T-helper 17 cell (primary cell): ENCODE results near the gene TMEM266. TPM values are rescaled to one million over a fixed set of nuclear protein-coding genes. Genes with fewer than 3 reads are reported as not detected.

Experiments
- ATAC-seq: fragments of 150-1000 bp; cut with Tn5 transposase; 2 replicates; pipeline ENCODE4 v1.10.0; 2021; ENCODE audit warnings: mild to moderate bottlenecking, moderate library complexity
- DNase-seq, 3 donors: peaks; one replicate each; pipeline versions ENCODE4 v3.0.0 to v3.0.0-alpha.2; 2020 to 2021
- H3K9me3 ChIP-seq: one replicate; pipeline ENCODE4 v1.7.0; 2013; ENCODE audit warnings: low read length, mild to moderate bottlenecking; ENCODE audit not compliant: control insufficient read depth, poor library complexity, severe bottlenecking
- H3K27ac Mint-ChIP-seq: one replicate; pipeline ENCODE4 v1.8.0; 2022; ENCODE audit warnings: mild to moderate bottlenecking, moderate library complexity, mixed read lengths
- H3K27me3 Mint-ChIP-seq: one replicate; pipeline ENCODE4 v1.8.0; 2022; ENCODE audit warnings: mixed read lengths
- H3K36me3 Mint-ChIP-seq: one replicate; pipeline ENCODE4 v1.8.0; 2022; ENCODE audit warnings: low read depth, mixed read lengths
- H3K4me1 Mint-ChIP-seq: one replicate; pipeline ENCODE4 v1.8.0; 2022; ENCODE audit warnings: mild to moderate bottlenecking, mixed read lengths
- H3K4me3 Mint-ChIP-seq: one replicate; pipeline ENCODE4 v1.8.0; 2022; ENCODE audit warnings: mild to moderate bottlenecking, moderate library complexity, mixed read lengths
- total RNA-seq, 4 donors: library from RNA in 2 of 4; stranded (reverse) in 2 of 4; gene quantifications; one replicate each; pipeline ENCODE4 v1.2.3 and lab custom pipeline; 2022 to 2026

Gene TMEM266
- total RNA-seq, 2 donors from 2014 or later, result not detected

DNA sequence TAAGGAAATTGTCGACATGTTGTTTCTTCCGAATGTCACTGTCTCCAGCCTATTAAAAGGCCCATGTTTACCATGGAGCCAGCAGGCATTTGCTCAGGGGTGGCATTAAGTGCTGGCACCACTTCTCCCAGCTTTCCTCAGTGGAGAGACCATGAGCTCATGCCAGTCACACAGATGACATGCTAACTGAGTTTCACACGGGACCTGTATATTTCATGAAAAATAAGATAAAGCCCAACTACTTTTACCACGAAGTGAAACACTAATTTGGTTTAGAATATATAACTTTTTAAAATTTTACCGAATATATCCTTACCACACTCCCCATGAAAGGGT, 158.1 kb downstream of the TMEM266 start:
- Mint-ChIP-seq H3K4me1 (peaks cover 17% of the 10 kb centered on the region), H3K27me3 (no peaks in the 10 kb centered on the region), H3K36me3 (peaks cover 15% of the 10 kb centered on the region), H3K27ac (no peak overlapping the region), H3K4me3 (no peak overlapping the region)
- DNase-seq, result no peak
- ATAC-seq, result no peak
- H3K9me3 ChIP-seq, result no peaks in the 10 kb centered on the region

- Mint-ChIP-seq H3K27me3 (no peaks in the 10 kb centered on the region), H3K4me1 (peaks cover 12% of the 10 kb centered on the region), H3K36me3 (peaks cover 5% of the 10 kb centered on the region), H3K27ac (no peak overlapping the region), H3K4me3 (no peak overlapping the region)
- no peaks in the 10 kb centered on the region for H3K9me3 ChIP-seq
- ATAC-seq (no peak), DNase-seq (no peak)
These were observed 161.4 kb downstream of the TMEM266 start for GRCh38 chr15:76221085-76221767.

DNA sequence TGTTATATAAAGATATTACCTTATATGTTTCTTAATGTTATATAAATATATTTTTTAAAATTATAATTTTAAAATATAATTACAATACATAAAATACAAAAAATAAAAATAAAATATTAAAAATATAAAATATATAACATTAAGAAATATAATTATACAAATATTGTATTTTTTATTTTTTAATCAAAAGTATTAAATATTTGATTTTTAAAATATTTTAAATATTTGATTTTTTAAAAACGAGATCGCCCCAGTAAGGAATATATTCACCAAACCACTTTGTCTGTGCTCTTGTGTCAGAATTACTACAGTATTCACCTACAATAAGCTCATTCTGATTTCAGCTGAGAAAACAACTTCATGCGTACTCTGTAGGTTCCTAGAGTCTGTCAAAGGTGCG, 162.4 kb downstream of the TMEM266 start:
- Mint-ChIP-seq H3K27ac (no peak overlapping the region), H3K4me1 (peaks cover 10% of the 10 kb centered on the region), H3K36me3 (peaks cover 3% of the 10 kb centered on the region), H3K27me3 (no peaks in the 10 kb centered on the region), H3K4me3 (no peak overlapping the region)
- DNase-seq (no peak), ATAC-seq (no peak)
- no peaks in the 10 kb centered on the region for H3K9me3 ChIP-seq

- Mint-ChIP-seq H3K27ac (no peak overlapping the region), H3K36me3 (peaks cover 2% of the 10 kb centered on the region), H3K27me3 (no peaks in the 10 kb centered on the region), H3K4me3 (no peak overlapping the region), H3K4me1 (peaks cover 8% of the 10 kb centered on the region)
- ATAC-seq (no peak), DNase-seq (no peak)
- no peaks in the 10 kb centered on the region for H3K9me3 ChIP-seq
These were observed 163.7 kb downstream of the TMEM266 start for GRCh38 chr15:76223521-76223920.

DNA sequence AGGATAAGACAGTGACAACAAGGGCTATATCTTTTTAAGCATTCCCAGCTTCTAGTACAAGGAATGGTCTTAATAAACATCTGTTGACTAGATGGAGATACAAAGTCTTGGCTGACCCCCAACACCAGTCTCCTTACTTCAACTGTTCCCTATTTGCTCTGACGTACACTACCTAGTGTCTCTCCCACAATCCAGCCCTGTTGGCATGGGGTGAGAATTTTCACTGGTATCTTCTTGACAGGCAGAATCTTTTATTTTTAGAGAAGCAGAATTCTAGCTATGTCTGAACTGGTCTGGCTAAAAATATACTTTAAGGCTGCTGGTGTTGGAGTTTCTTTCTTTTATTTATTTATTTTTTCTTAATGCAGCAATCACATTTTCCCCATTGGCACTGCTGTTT, 169.5 kb downstream of the TMEM266 start:
- H3K9me3 ChIP-seq, result no peaks in the 10 kb centered on the region
- no peak for ATAC-seq
- no peak for DNase-seq
- Mint-ChIP-seq H3K4me3 (no peak overlapping the region), H3K27me3 (no peaks in the 10 kb centered on the region), H3K36me3 (peaks cover 3% of the 10 kb centered on the region), H3K4me1 (no peaks in the 10 kb centered on the region), H3K27ac (no peak overlapping the region)

DNA sequence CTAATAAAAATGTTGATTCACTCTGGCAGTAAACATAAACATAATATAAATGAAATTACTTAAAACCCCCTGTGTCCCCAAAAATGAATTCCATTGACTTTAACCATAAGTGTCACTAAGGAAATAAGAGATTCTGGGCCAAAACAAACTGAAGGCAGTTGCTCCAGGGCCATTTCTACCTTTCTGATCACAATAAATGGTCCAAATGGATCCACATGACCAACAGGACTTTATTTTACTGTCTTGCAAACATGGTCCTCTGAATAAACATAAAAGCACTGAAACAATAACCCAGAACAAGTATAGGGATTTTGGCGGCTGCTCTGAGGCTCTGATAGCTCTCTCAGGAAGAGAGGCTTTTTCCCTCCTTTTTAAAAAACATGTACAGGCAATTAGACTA, 174.1 kb downstream of the TMEM266 start:
- Mint-ChIP-seq H3K4me3 (no peak overlapping the region), H3K27me3 (no peaks in the 10 kb centered on the region), H3K27ac (no peak overlapping the region), H3K36me3 (peaks cover 3% of the 10 kb centered on the region), H3K4me1 (no peaks in the 10 kb centered on the region)
- no peaks in the 10 kb centered on the region for H3K9me3 ChIP-seq
- DNase-seq (no peak), ATAC-seq (no peak)

GRCh38 chr15:76234337-76234889, 174.6 kb downstream of the TMEM266 start:
- no peaks in the 10 kb centered on the region for H3K9me3 ChIP-seq
- Mint-ChIP-seq H3K36me3 (peaks cover 3% of the 10 kb centered on the region), H3K27me3 (no peaks in the 10 kb centered on the region), H3K4me1 (no peaks in the 10 kb centered on the region), H3K4me3 (no peak overlapping the region), H3K27ac (no peak overlapping the region)
- ATAC-seq (no peak), DNase-seq (no peak)

DNA sequence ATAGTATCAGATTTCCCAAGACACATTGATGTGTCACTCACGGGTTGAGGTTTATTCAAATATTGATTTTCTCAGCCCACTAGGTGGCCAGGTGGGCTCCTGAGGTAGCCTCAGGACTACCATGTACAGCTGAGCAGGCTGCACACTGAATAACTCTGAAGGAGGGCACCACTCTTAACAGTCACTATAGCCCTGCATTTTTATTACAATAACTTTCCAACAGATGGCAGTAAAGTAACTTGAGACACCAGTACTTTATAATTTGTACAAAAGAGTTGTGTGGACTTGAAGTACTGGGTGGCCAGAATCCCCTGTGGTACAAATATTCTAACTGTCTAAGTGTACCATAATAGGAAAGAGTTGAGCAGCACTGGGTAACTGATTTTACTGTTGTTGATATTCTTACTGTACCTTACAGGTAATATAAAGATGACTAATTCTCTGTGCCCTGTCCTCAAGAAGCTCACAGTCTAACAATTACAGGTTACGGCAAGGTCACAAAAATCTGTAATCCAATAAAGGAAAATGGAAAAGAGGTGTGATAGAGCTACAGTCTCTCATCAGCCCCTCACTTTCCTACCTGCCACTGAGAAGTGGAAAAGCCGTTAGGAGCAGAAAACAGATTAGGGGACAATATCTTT, 175.5 kb downstream of the TMEM266 start:
- H3K9me3 ChIP-seq, result no peaks in the 10 kb centered on the region
- Mint-ChIP-seq H3K27ac (no peak overlapping the region), H3K4me1 (no peaks in the 10 kb centered on the region), H3K4me3 (no peak overlapping the region), H3K27me3 (no peaks in the 10 kb centered on the region), H3K36me3 (peaks cover 3% of the 10 kb centered on the region)
- DNase-seq (no peak), ATAC-seq (peak; percentile 52)

DNA sequence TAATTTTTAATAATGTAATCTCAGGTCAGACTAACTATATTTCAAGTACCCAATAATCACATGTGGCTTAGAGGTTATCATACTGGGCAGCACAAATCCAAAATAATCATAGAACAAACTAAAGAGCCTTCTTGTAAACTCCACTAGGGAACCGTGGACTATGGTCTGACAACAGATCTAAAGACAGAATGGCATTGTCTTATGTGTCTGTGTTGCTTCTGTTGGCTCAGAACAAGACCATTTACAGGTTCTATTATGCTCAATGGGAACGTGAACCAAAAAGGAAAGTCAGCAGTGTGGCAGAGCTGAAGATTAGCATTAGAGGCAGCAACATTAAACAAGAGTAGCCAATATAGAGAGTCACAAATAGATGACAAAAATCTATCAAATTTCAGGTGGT, 176.6 kb downstream of the TMEM266 start:
- no peak for ATAC-seq
- H3K27me3 Mint-ChIP-seq, result no peaks in the 10 kb centered on the region
- no peak overlapping the region for H3K4me3 Mint-ChIP-seq
- no peaks in the 10 kb centered on the region for H3K36me3 Mint-ChIP-seq
- no peaks in the 10 kb centered on the region for H3K4me1 Mint-ChIP-seq
- H3K27ac Mint-ChIP-seq, result no peak overlapping the region
- DNase-seq, result no peak
- H3K9me3 ChIP-seq, result no peaks in the 10 kb centered on the region

DNA sequence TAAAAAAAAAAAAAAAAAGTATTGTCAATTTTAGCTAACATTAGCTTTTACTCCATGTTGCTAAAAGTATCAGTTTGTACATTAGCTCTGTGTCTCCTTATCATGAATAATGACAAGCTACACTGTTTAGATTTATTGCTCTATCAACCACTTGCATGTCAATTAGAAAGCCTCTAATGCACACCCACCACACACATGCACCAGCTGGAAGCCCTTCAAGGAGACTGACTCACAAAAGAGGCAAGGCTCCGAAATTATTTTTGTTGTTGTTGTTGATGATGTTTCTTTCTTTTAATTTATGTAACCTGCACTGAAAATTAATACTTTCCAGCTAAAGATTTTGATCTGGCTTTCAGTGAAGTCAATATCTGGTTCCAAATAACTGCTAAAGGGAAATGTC, 180.0 kb downstream of the TMEM266 start:
- H3K9me3 ChIP-seq, result no peaks in the 10 kb centered on the region
- Mint-ChIP-seq H3K4me1 (no peaks in the 10 kb centered on the region), H3K4me3 (no peak overlapping the region), H3K27me3 (no peaks in the 10 kb centered on the region), H3K36me3 (peaks cover 2% of the 10 kb centered on the region), H3K27ac (no peak overlapping the region)
- no peak for DNase-seq
- no peak for ATAC-seq

GRCh38 chr15:76245072-76245610, 185.4 kb downstream of the TMEM266 start:
- Mint-ChIP-seq H3K4me1 (peaks cover 2% of the 10 kb centered on the region), H3K4me3 (no peak overlapping the region), H3K27ac (no peak overlapping the region), H3K27me3 (no peaks in the 10 kb centered on the region), H3K36me3 (peaks cover 2% of the 10 kb centered on the region)
- ATAC-seq (no peak), DNase-seq (no peak)
- H3K9me3 ChIP-seq, result no peaks in the 10 kb centered on the region

DNA sequence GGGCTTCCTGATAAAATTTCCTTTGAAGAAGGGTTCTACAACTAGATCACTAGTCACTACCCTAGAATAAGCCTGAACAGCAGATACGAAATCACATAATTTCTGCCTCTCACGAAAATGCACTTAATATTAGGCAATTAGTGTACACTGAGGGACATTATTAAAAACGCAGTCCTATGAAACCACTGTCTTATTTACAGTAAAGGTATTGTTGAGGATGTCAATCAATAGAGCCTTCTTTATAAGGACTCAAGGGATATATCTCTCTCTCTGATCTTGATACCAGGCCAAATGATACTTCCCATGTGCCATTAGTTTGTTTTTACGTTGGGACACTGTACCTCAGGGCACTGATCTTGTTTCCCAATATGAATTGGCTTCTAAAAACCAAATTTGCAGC, 191.9 kb downstream of the TMEM266 start:
- H3K4me3 Mint-ChIP-seq, result no peak overlapping the region
- ATAC-seq (no peak), DNase-seq (no peak)
- H3K4me1 Mint-ChIP-seq, result no peaks in the 10 kb centered on the region
- H3K27ac Mint-ChIP-seq, result no peak overlapping the region
- no peaks in the 10 kb centered on the region for H3K9me3 ChIP-seq
- H3K27me3 Mint-ChIP-seq, result no peaks in the 10 kb centered on the region
- no peaks in the 10 kb centered on the region for H3K36me3 Mint-ChIP-seq

- Mint-ChIP-seq H3K27ac (no peak overlapping the region), H3K36me3 (no peaks in the 10 kb centered on the region), H3K4me3 (no peak overlapping the region), H3K27me3 (no peaks in the 10 kb centered on the region), H3K4me1 (no peaks in the 10 kb centered on the region)
- ATAC-seq (no peak), DNase-seq (no peak)
- H3K9me3 ChIP-seq, result no peaks in the 10 kb centered on the region
These were observed 192.5 kb downstream of the TMEM266 start for GRCh38 chr15:76252249-76252648.
